Keratinocyte (primary cell): ENCODE results near the gene TIMM22. TPM values are rescaled to one million over a fixed set of nuclear protein-coding genes. Genes with fewer than 3 reads are reported as not detected.

ENCODE experiments used
- DNase-seq: peaks from one replicate; pipeline ENCODE4 v3.0.0-alpha.2; 2011; ENCODE audit warnings: low read depth, missing footprints, low spot score
- FAIRE-seq: peaks from 2 replicates; lab custom pipeline; 2011; peaks lifted over from hg19 to GRCh38; lab: Jason Lieb, UNC
- H2AFZ ChIP-seq: 2 replicates; pipeline ENCODE4 v1.6.0; 2012; ENCODE audit warnings: low read length, control low read depth, inconsistent platforms; ENCODE audit not compliant: control insufficient read depth
- H3K27ac ChIP-seq: 2 replicates; pipeline ENCODE4 v1.5.1; 2011; ENCODE audit warnings: low read length; ENCODE audit not compliant: control insufficient read depth, insufficient read depth
- H3K27me3 ChIP-seq: 3 replicates; pipeline ENCODE4 v1.6.0; 2011; ENCODE audit warnings: low read length; ENCODE audit not compliant: control insufficient read depth, insufficient read depth; ENCODE audit errors: extremely low read depth
- H3K36me3 ChIP-seq, 2 experiments: 2 replicates in 1 of 2; 3 replicates in 1 of 2; pipeline ENCODE4 v1.5.1; 2011; ENCODE audit warnings: low read length in 2 of 2, mild to moderate bottlenecking in 1 of 2; ENCODE audit not compliant: control insufficient read depth in 2 of 2, insufficient read depth in 2 of 2; ENCODE audit errors: extremely low read depth in 1 of 2
- H3K4me1 ChIP-seq: 3 replicates; pipeline ENCODE4 v1.5.1; 2011; ENCODE audit warnings: low read length; ENCODE audit not compliant: control insufficient read depth, insufficient read depth; ENCODE audit errors: extremely low read depth
- H3K4me2 ChIP-seq: 3 replicates; pipeline ENCODE4 v1.6.0; 2011; ENCODE audit warnings: low read depth, low read length; ENCODE audit not compliant: control insufficient read depth, insufficient read depth; ENCODE audit errors: extremely low read depth
- H3K4me3 ChIP-seq, 3 experiments: fragments of 200-600 bp in 1 of 3; sonication (generic) in 1 of 3; 2 replicates in 2 of 3; 3 replicates in 1 of 3; pipeline ENCODE4 v1.5.1; 2011 to 2016; ENCODE audit warnings: low read length in 3 of 3, mild to moderate bottlenecking in 3 of 3, control low read depth in 2 of 3, inconsistent platforms in 1 of 3, low read depth in 1 of 3, mixed read lengths in 1 of 3, mixed run types in 1 of 3, moderate library complexity in 1 of 3; ENCODE audit not compliant: control insufficient read depth in 2 of 3, insufficient read depth in 2 of 3; ENCODE audit errors: extremely low read depth in 1 of 3
- H3K79me2 ChIP-seq: 2 replicates; pipeline ENCODE4 v1.6.0; 2012; ENCODE audit warnings: low read length; ENCODE audit not compliant: control insufficient read depth, insufficient read depth
- H3K9ac ChIP-seq: 3 replicates; pipeline ENCODE4 v1.6.0; 2011; ENCODE audit warnings: low read length; ENCODE audit not compliant: control insufficient read depth, insufficient read depth; ENCODE audit errors: extremely low read depth
- H3K9me1 ChIP-seq: 3 replicates; pipeline ENCODE4 v1.6.0; 2011; ENCODE audit warnings: low read length; ENCODE audit not compliant: control insufficient read depth, insufficient read depth; ENCODE audit errors: extremely low read depth
- H3K9me3 ChIP-seq: 2 replicates; pipeline ENCODE4 v1.5.1; 2012; ENCODE audit warnings: low read depth, low read length; ENCODE audit not compliant: control insufficient read depth
- H4K20me1 ChIP-seq: 3 replicates; pipeline ENCODE4 v1.6.0; 2011; ENCODE audit warnings: low read length; ENCODE audit not compliant: control insufficient read depth, insufficient read depth; ENCODE audit errors: extremely low read depth
- EZH2 ChIP-seq: IDR thresholded peaks from one replicate; pipeline ENCODE4 v1.6.1; 2012; ENCODE audit warnings: inconsistent platforms, mild to moderate bottlenecking, low read length, moderate library complexity
- dilution Hi-C: fragments of 300-500 bp; cut with MboI; formaldehyde crosslinking; loops from one replicate; pipeline ENCODE4 v1.7.0; 2020; ENCODE audit warnings: low sequenced_read_pairs; ENCODE audit not compliant: extremely low pct_ligation_motif_present
- polyA plus RNA-seq, 5 experiments: library from polyadenylated mRNA; depleted of rRNA in 3 of 5; stranded (reverse) in 3 of 5; stranded (forward) in 1 of 5; unstranded in 1 of 5; fragments of >200 nt; gene quantifications; 1 replicate in 1 of 5; 2 replicates in 3 of 5; 3 replicates in 1 of 5; pipeline versions ENCODE4 v1.2.1 to v1.2.3, GENCODE V29; 2011 to 2012; ENCODE audit warnings: missing spikeins in 2 of 5, low read depth in 1 of 5, low replicate concordance in 1 of 5
- TF ChIP-seq, protein P1 (sequence below), 3 experiments: IDR thresholded peaks in 1 of 3; conservative IDR thresholded peaks in 1 of 3; optimal IDR thresholded peaks in 1 of 3; 2 replicates in 2 of 3; 3 replicates in 1 of 3; pipeline versions ENCODE3 to v1.5.1; 2011; ENCODE audit warnings: low read length in 3 of 3, mild to moderate bottlenecking in 3 of 3, moderate library complexity in 2 of 3, control low read depth in 1 of 3, inconsistent platforms in 1 of 3; ENCODE audit not compliant: insufficient read depth in 2 of 3; ENCODE audit errors: extremely low read depth in 1 of 3

The TIMM22 gene
- polyA plus RNA-seq, 1 donor (not counting 4 experiments of a cell fraction or from before 2014, with no cell fraction given) = 14.4 TPM

DNA sequence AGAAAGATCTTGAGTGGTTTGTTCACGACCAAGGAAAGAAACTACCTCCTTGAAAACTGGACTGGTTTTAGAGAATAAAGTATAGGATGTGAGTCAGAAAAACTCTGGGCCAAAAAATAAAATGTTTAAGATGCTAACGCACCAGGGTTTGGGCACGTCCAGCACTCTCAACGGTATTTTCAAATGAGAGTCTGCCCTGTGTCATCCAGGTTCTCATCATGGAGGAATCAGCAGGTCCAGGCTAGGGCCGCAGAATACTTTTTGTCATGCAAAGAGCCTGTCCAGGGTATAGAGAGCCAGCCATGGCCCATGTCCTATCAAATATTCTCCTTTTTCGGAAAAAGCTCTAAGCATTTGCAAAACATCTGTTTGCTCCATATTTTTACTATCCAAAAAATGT, 19.8 kb upstream of the TIMM22 start:
- Histone ChIP-seq H3K4me1 (peaks cover 58% of the 10 kb centered on the region), H3K27me3 (no peaks in the 10 kb centered on the region), H4K20me1 (peaks cover 5% of the 10 kb centered on the region), H3K4me2 (peak overlapping the region; percentile 95), H3K9ac (peak overlapping the region; percentile 92), H3K9me1 (no peaks in the 10 kb centered on the region), H3K79me2 (peaks cover 58% of the 10 kb centered on the region), H3K4me3 (peak overlapping the region; percentile 91 to 97 (median 96)), H3K36me3 (no peaks in the 10 kb centered on the region), H3K27ac (peak overlapping the region; percentile 89), H3K9me3 (no peaks in the 10 kb centered on the region), H2AFZ (no peak overlapping the region)
- DNase-seq = no peak
- TF ChIP-seq EZH2 = no peak
- dilution Hi-C loops = loop anchor here (25.0 kb wide), 1 partner anchor 190 kb away; the partner anchor contains the start of genes GLOD4 and MRM3
- FAIRE-seq = peak; percentile 83

DNA sequence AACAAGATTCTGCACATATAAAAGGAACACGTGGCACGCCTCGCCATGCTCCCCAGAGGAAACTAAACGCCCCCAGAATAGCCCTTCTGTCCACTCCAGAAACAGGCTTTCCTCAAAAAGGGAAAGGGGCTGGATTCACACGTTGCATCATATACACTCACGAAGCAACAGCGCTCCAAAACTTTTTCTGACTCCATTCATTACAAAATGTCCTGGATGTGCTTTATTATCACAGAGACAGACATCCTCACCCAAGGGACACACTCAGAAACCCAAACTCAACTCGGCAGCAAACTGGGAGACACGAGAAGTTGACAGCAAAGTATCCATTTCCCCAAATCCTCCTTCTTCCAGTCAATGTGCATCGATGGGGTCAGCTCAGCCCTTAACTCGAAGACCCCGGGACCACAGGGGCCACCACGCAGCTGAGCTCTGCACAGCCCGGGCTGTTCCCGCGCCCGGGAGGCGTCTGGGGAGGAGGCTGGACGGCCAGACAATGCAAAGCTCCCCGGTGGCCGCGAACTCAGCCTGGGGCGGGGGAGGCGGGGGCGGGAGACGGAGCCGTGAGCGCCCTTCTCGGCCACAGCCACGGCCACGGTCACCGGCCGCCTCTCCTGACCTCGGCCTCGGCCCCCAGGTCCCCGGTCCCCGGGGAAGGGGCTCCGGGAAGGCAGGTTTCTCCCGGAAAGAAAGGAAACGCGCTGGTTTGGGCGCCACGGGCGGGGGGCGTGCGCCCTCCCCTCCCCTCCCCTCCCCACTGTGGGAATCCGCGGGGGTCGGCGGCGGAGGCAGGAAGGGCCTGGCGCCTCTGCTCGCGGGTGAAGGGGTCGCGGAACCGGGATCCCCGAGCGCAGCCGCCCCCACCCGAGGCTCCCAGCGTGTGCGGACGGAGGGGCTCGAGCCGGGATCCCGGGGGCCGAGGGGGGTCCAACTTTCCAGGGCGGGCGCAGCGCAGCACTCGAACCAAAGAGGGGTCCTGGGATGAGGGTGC, 18.5 kb upstream of the TIMM22 start:
- DNase-seq (no peak), FAIRE-seq (peak; percentile 90)
- Histone ChIP-seq H3K9me3 (no peaks in the 10 kb centered on the region), H2AFZ (no peak overlapping the region), H3K4me2 (peak overlapping the region; percentile 95), H3K36me3 (no peaks in the 10 kb centered on the region), H4K20me1 (peaks cover 5% of the 10 kb centered on the region), H3K27me3 (no peaks in the 10 kb centered on the region), H3K4me1 (peaks cover 46% of the 10 kb centered on the region), H3K9me1 (no peaks in the 10 kb centered on the region), H3K9ac (peak overlapping the region; percentile 92), H3K79me2 (peaks cover 54% of the 10 kb centered on the region), H3K4me3 (peak overlapping the region; percentile 91 to 97 (median 96)), H3K27ac (peak overlapping the region; percentile 89)
- dilution Hi-C loops = loop anchor here (25.0 kb wide), 1 partner anchor 191 kb away; the partner anchor contains the start of genes GLOD4 and MRM3
- no peak for TF ChIP-seq EZH2
- TF ChIP-seq, protein P1, sequence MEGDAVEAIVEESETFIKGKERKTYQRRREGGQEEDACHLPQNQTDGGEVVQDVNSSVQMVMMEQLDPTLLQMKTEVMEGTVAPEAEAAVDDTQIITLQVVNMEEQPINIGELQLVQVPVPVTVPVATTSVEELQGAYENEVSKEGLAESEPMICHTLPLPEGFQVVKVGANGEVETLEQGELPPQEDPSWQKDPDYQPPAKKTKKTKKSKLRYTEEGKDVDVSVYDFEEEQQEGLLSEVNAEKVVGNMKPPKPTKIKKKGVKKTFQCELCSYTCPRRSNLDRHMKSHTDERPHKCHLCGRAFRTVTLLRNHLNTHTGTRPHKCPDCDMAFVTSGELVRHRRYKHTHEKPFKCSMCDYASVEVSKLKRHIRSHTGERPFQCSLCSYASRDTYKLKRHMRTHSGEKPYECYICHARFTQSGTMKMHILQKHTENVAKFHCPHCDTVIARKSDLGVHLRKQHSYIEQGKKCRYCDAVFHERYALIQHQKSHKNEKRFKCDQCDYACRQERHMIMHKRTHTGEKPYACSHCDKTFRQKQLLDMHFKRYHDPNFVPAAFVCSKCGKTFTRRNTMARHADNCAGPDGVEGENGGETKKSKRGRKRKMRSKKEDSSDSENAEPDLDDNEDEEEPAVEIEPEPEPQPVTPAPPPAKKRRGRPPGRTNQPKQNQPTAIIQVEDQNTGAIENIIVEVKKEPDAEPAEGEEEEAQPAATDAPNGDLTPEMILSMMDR (optimal IDR thresholded peaks at IDR 0.05 in 1 of 3, IDR thresholded peaks at IDR 0.05 in 1 of 3, conservative IDR thresholded peaks at IDR 0.05 in 1 of 3; ENCODE audit: extremely low read depth in 1 of 3, insufficient read depth in 2 of 3, low read length in 3 of 3) = no peak
